Ramos (cell line): ENCODE results near the gene FAF1.

Experiments
- in situ Hi-C: fragments of 300-500 bp; cut with MboI; formaldehyde crosslinking; loops from one replicate; pipeline ENCODE4 v1.14.3; 2022; ENCODE audit warnings: low sequenced_read_pairs; ENCODE audit not compliant: unreplicated experiment

The FAF1 gene

DNA sequence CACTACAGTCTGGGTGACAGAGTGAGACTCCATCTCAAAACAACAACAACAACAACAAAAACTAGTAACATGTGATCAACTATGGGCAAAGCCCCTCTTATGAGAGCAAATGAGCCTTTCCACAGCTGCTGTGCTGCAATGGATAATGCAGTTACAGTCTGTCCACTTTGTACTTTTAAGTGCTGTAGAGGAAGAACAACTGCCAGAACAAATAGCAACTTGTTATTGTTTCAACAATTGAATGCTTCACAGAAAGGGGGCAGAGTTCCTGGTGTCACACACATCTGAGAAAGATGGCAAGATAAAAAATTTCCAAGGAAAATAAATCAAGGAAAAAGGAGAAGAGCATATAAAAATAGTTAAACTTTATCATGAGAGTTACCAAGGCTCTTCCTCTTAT lies 293.2 kb downstream of the FAF1 start:
- in situ Hi-C loops: no loop called here

GRCh38 chr1:50665413-50665812 lies 294.7 kb downstream of the FAF1 start:
- in situ Hi-C loops: no loop called here

GRCh38 chr1:50661626-50662025 lies 298.4 kb downstream of the FAF1 start:
- in situ Hi-C loops: no loop called here

GRCh38 chr1:50659107-50659662 lies 300.9 kb downstream of the FAF1 start:
- in situ Hi-C loops: no loop called here

DNA sequence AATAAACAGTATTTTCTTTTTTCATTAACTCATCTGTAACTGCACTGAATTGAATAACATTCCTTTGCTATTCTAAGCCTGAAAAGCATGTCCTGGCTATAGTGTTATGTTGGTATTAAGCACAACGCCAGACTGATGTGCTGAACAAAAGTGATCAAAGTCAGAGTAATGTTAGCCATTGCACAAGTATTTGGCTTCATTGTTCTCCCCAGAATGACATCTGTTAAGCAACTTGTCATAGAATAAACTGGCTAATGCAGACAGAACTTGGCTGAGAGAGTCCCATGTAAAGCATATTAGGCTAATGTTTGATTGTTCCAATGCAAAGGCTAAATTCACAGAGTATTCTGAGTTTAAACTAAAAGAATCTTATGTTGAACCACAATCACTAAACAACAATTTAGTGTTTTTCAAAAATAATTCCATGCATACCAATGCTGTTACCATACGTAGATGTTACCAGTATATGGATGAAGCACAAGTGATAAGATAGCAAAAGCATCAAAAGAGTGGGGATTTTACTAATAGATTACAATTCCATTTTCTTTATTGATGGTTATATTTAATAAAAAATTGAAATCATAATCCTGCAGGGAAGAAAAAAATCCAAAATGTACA lies 301.5 kb downstream of the FAF1 start:
- in situ Hi-C loops: no loop called here

- in situ Hi-C loops: no loop called here
Measured at GRCh38 chr1:50656931-50657330, 303.1 kb downstream of the FAF1 start.

GRCh38 chr1:50651476-50652263 lies 308.4 kb downstream of the FAF1 start:
- in situ Hi-C loops: no loop called here

- in situ Hi-C loops: no loop called here
Measured at GRCh38 chr1:50646526-50646925, 313.5 kb downstream of the FAF1 start.

- in situ Hi-C loops: no loop called here
Measured at GRCh38 chr1:50645139-50645538, 314.9 kb downstream of the FAF1 start.

GRCh38 chr1:50644447-50645105 lies 315.5 kb downstream of the FAF1 start:
- in situ Hi-C loops: no loop called here

- in situ Hi-C loops: no loop called here
Measured at GRCh38 chr1:50637460-50637859, 322.6 kb downstream of the FAF1 start.

- in situ Hi-C loops: no loop called here
Measured at GRCh38 chr1:50634251-50634650, 325.8 kb downstream of the FAF1 start.

DNA sequence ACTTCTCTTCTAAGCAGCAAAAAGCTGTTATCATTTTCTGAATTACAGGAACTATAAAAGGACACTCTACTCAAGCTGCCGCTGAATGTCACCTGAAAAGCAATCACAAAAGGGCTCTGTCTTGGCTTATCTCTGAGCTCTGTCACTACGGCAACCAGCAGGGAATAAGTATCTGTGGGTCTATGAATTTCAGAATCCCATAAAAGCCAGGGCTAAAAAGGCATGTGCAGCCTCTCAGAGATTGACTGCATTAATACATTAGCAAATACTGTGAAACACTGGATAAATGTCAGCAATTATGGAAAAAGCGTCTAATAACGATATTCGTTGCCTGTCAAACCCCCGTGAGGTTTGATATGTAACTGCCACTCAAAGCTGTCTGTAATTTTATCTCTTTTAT lies 326.6 kb downstream of the FAF1 start:
- in situ Hi-C loops: no loop called here

DNA sequence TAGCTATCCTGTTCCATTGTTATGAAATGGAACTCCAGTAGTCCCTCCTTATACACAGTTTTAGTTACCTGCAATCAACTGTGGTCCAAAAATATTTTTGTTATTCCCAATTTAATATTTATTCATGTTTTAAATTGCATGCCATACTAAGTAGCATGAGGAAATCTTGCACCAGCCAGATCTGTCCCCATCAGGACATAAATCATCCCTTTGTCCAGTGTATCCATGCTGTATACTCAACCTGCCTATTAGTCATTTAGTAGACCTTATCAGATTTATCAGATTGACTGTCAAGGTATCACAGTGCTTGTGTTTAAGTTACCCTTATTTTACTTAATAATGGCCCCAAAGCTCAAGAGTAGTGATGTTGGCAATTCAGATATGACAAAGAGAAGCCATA lies 328.9 kb downstream of the FAF1 start:
- in situ Hi-C loops: no loop called here

- in situ Hi-C loops: no loop called here
Measured at GRCh38 chr1:50622259-50622658, 337.8 kb downstream of the FAF1 start.

DNA sequence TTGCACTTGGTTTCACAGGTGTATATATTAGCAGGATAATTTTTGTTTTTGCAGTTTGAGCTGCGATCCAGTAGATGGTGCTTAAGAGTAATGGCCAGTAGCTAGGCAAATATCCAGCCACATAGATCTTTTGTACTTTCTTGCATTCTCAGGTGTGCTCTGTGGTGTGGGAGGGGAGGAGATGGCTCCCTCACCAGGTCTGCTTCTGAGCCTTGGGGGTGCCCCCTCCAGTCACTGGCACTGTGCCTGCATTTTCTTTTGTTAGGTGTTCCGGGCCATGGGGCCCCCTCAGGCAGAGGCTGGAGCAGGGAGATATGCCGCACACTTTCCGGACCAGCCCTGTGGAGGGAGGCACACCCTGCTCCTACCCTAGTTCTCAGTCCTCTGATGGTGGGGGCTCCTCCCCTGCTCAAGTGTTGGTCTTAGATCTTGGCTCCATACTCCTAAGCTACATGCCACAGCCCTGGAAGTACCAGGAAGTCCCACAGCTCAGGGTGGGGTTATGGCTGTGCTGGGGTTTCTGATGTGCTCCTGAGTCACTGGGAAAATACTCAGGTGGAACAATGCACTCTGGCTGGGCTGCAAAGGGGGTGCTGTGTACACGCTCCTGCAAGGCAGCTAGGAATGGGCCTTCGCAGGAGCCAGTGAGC lies 339.3 kb downstream of the FAF1 start:
- in situ Hi-C loops: no loop called here

- in situ Hi-C loops: no loop called here
Measured at GRCh38 chr1:50615036-50615750, 344.9 kb downstream of the FAF1 start.

DNA sequence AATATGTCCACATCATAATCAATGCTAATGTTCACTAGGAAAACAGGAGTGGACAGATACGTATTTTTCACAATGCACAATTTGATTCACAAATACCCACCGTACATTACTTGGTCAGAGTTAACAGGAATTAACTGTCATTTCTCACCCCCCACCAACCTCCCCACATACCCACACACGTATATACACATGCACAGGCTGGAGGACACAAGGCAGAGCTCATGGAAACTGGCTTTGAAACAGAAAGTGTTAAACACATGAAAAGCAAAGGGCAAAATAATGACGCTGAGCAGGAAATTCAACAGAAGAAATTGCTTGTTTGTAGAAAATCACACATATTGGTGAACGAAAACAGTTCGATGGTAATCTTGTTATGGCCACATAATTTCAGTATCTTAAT lies 348.4 kb downstream of the FAF1 start:
- in situ Hi-C loops: no loop called here

DNA sequence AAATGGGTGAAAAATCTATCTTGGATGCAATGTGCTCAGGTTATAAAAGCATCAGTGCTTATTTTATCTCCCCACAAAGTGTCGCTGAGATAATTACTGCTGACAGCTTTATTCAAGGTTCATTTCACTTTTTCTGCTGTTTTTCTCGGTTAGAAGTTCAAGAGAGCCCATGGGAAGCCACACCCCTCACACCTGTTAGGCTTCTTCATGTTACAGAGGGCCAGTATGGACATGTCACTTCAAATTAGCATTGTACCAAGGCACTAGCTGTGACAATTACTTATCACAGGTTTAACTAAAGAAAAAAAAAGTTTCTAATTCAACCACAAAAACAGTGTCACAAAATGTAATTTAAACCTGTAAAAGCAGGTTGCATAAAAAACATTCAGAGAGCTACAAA lies 349.5 kb downstream of the FAF1 start:
- in situ Hi-C loops: no loop called here

- in situ Hi-C loops: no loop called here
Measured at GRCh38 chr1:50609508-50609907, 350.6 kb downstream of the FAF1 start.
